HL-60 (cell line): ENCODE results near the gene PHRF1.

Source experiments
- DNase-seq, 2 experiments: peaks; one replicate each; pipeline ENCODE4 v3.0.0-alpha.2; 2010 to 2020; ENCODE audit warnings: low read depth in 1 of 2, low spot score in 1 of 2
- H3K27ac ChIP-seq: fragments of 250-450 bp; sonication (Bioruptor Pico); replicated peaks from 2 replicates; pipeline ENCODE4 v1.5.1; 2020; ENCODE audit warnings: mild to moderate bottlenecking, moderate library complexity
- H3K27me3 ChIP-seq: fragments of 250-450 bp; sonication (Bioruptor Pico); 2 replicates; pipeline ENCODE4 v1.5.1; 2021; ENCODE audit warnings: mild to moderate bottlenecking, moderate library complexity; ENCODE audit not compliant: insufficient read depth, poor library complexity, severe bottlenecking
- H3K4me3 ChIP-seq: replicated peaks from 2 replicates; pipeline ENCODE4 v1.5.1; 2011; ENCODE audit warnings: mild to moderate bottlenecking, control low read depth, low read length; ENCODE audit not compliant: insufficient read depth
- CTCF ChIP-seq: IDR thresholded peaks from one replicate; pipeline ENCODE4 v1.5.1; 2011; ENCODE audit warnings: low read length, control low read depth, inconsistent platforms; ENCODE audit not compliant: insufficient read depth
- GABPA ChIP-seq: IDR thresholded peaks from 2 replicates; pipeline ENCODE4 v1.6.1; 2012; ENCODE audit warnings: low read depth
- POLR2AphosphoS5 ChIP-seq: IDR thresholded peaks from 2 replicates; pipeline ENCODE4 v1.6.1; 2012; ENCODE audit warnings: low read depth
- REST ChIP-seq: IDR thresholded peaks from 2 replicates; pipeline ENCODE4 v1.6.1; 2012; ENCODE audit warnings: low read depth; ENCODE audit not compliant: insufficient replicate concordance
- SPI1 ChIP-seq: IDR thresholded peaks from 2 replicates; pipeline ENCODE4 v1.6.1; 2012; ENCODE audit warnings: low read depth, mild to moderate bottlenecking, borderline replicate concordance

PHRF1 gene

GRCh38 chr11:559020-559620 is 17.1 kb upstream of the PHRF1 start:
- Histone ChIP-seq H3K27me3 (peaks cover 30% of the 10 kb centered on the region), H3K27ac (no peak overlapping the region), H3K4me3 (no peak overlapping the region)
- TF ChIP-seq POLR2AphosphoS5 (no peak), GABPA (no peak)
- DNase-seq, result no peak

- TF ChIP-seq CTCF (no peak), SPI1 (no peak), GABPA (no peak), POLR2AphosphoS5 (no peak), REST (no peak)
- DNase-seq, result no peak
- H3K27ac ChIP-seq, result peak overlapping the region; percentile 74; the same call in 1 of the 2 replicates
- H3K27me3 ChIP-seq, result peaks cover 30% of the 10 kb centered on the region
- peak overlapping the region; percentile 50 for H3K4me3 ChIP-seq
These were observed 16.5 kb upstream of the PHRF1 start for GRCh38 chr11:559712-560304.

- Histone ChIP-seq H3K27me3 (peaks cover 26% of the 10 kb centered on the region), H3K27ac (peak within 1 kb of the TSS; percentile 74), H3K4me3 (peak within 1 kb of the TSS; percentile 72)
- TF ChIP-seq POLR2AphosphoS5 (peak; percentile 54; the same call in 1 of the 2 replicates), CTCF (no peak), SPI1 (peak; percentile 63; the same call in 1 of the 2 replicates)
- DNase-seq, result peak; percentile 79 to 92
These were observed 15.7 kb upstream of the PHRF1 start, which contains the start of the genes LMNTD2 and RASSF7 for GRCh38 chr11:560305-561147. LMNTD2 (minus strand) TSS chr11:560738; CDS start chr11:560716, 22 bp downstream. RASSF7 (plus strand) TSS chr11:560970; CDS start chr11:561769, 799 bp downstream.

- DNase-seq, result peak; percentile 58 to 78
- Histone ChIP-seq H3K27me3 (peaks cover 20% of the 10 kb centered on the region), H3K4me3 (peak overlapping the region; percentile 72), H3K27ac (no peak overlapping the region)
- TF ChIP-seq CTCF (no peak), POLR2AphosphoS5 (no peak), SPI1 (no peak), REST (no peak), GABPA (no peak)
These were observed 14.9 kb upstream of the PHRF1 start for GRCh38 chr11:561148-562003.
